SU-DHL-6 (cell line): ENCODE results near the gene CDK18.

Experiments
- H2AFZ ChIP-seq: fragments of 200-600 bp; sonication (generic); 2 replicates; pipeline ENCODE4 v1.6.1; 2014; ENCODE audit warnings: low read depth, mild to moderate bottlenecking, moderate library complexity, mixed read lengths, antibody characterized with exemption, low read length; ENCODE audit not compliant: severe bottlenecking
- H3F3A ChIP-seq: fragments of 200-600 bp; shearing (Covaris generic); 2 replicates; pipeline ENCODE4 v1.6.0; 2016; ENCODE audit warnings: antibody characterized with exemption, mild to moderate bottlenecking; ENCODE audit not compliant: insufficient read depth
- H3K27ac ChIP-seq: fragments of 200-600 bp; sonication (generic); 2 replicates; pipeline ENCODE4 v1.5.1; 2016; ENCODE audit warnings: low read depth, mild to moderate bottlenecking, low read length, moderate library complexity, mixed read lengths
- H3K27me3 ChIP-seq: fragments of 200-600 bp; sonication (generic), shearing (Covaris generic); 2 replicates; pipeline ENCODE4 v1.6.0; 2014; ENCODE audit warnings: mild to moderate bottlenecking, low read length
- H3K36me3 ChIP-seq: fragments of 200-600 bp; sonication (generic); 2 replicates; pipeline ENCODE4 v1.6.1; 2014; ENCODE audit warnings: mild to moderate bottlenecking, low read length, mixed read lengths
- H3K4me2 ChIP-seq: fragments of 300-600, 200-600 bp; shearing (Covaris generic), sonication (generic); 2 replicates; pipeline ENCODE4 v1.6.0; 2014; ENCODE audit warnings: low read length, low read depth, mild to moderate bottlenecking; ENCODE audit not compliant: poor library complexity, severe bottlenecking
- H3K4me3 ChIP-seq: fragments of 200-600 bp; sonication (generic); 2 replicates; pipeline ENCODE4 v1.5.1; 2014; ENCODE audit warnings: antibody characterized with exemption, low read length, mild to moderate bottlenecking, mixed read lengths; ENCODE audit not compliant: insufficient read depth, poor library complexity, severe bottlenecking
- H3K79me2 ChIP-seq: fragments of 200-600 bp; sonication (generic); 2 replicates; pipeline ENCODE4 v1.6.1; 2014; ENCODE audit warnings: mild to moderate bottlenecking, low read length, moderate library complexity; ENCODE audit not compliant: insufficient read depth
- H3K9ac ChIP-seq: fragments of 200-600 bp; sonication (generic); 2 replicates; pipeline ENCODE4 v1.7.0; 2014; ENCODE audit warnings: mild to moderate bottlenecking, low read length
- H3K9me2 ChIP-seq: fragments of 200-600 bp; sonication (generic); replicated peaks from 2 replicates; pipeline ENCODE4 v1.6.1; 2014; ENCODE audit warnings: low read length; ENCODE audit not compliant: insufficient read depth
- H3K9me3 ChIP-seq: fragments of 200-600 bp; sonication (generic); 2 replicates; pipeline ENCODE4 v1.6.1; 2014; ENCODE audit warnings: low read length, mixed read lengths; ENCODE audit not compliant: insufficient read depth
- H4K20me1 ChIP-seq: fragments of 200-600 bp; sonication (generic); 2 replicates; pipeline ENCODE4 v1.6.1; 2014; ENCODE audit warnings: low read depth, mild to moderate bottlenecking, antibody characterized with exemption, low read length, moderate library complexity, mixed read lengths
- EZH2phosphoT487 ChIP-seq: fragments of 200-600 bp; sonication (generic), shearing (Covaris generic); conservative IDR thresholded peaks from 2 replicates; pipeline ENCODE4 v1.6.1; 2018; ENCODE audit warnings: mild to moderate bottlenecking, antibody characterized with exemption, low read length, moderate library complexity, mixed read lengths
- TF ChIP-seq, protein P1 (sequence below): fragments of 200-600 bp; sonication (generic); IDR thresholded peaks from one replicate; pipeline ENCODE4 v1.5.1; 2017; ENCODE audit warnings: antibody characterized with exemption, mild to moderate bottlenecking, low read length, moderate library complexity; ENCODE audit not compliant: insufficient read depth, poor library complexity, severe bottlenecking

CDK18 gene

DNA sequence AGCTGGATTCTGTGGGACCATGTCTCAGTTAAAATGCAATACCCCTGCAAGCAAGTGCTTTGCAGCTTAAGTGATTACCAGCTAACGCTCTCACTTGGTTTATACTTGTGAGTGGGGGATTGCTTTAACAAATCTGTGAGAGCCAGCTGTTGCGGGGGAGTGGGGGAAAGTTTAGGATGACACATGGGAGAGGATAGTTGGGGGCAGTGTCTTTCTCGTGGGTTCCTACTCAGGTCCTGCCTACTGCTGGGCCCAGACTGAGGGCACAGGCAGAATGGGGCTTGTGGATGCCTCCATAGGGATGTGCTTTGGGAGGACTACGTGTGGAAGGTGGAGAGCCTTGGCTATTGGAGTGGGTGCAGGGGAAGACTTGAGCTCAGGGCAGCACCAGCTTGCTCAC lies 67.3 kb downstream of the CDK18 start:
- Histone ChIP-seq H4K20me1 (no peaks in the 10 kb centered on the region), H3K9me2 (no peaks in the 10 kb centered on the region), H3K4me3 (no peak overlapping the region), H3K27ac (no peak overlapping the region), H3K9ac (no peak overlapping the region), H3K27me3 (no peaks in the 10 kb centered on the region), H3K4me2 (no peak overlapping the region), H3F3A (no peaks in the 10 kb centered on the region), H3K9me3 (no peaks in the 10 kb centered on the region), H2AFZ (no peak overlapping the region), H3K79me2 (no peaks in the 10 kb centered on the region), H3K36me3 (no peaks in the 10 kb centered on the region)
- TF ChIP-seq, protein P1, sequence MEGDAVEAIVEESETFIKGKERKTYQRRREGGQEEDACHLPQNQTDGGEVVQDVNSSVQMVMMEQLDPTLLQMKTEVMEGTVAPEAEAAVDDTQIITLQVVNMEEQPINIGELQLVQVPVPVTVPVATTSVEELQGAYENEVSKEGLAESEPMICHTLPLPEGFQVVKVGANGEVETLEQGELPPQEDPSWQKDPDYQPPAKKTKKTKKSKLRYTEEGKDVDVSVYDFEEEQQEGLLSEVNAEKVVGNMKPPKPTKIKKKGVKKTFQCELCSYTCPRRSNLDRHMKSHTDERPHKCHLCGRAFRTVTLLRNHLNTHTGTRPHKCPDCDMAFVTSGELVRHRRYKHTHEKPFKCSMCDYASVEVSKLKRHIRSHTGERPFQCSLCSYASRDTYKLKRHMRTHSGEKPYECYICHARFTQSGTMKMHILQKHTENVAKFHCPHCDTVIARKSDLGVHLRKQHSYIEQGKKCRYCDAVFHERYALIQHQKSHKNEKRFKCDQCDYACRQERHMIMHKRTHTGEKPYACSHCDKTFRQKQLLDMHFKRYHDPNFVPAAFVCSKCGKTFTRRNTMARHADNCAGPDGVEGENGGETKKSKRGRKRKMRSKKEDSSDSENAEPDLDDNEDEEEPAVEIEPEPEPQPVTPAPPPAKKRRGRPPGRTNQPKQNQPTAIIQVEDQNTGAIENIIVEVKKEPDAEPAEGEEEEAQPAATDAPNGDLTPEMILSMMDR = no peak
- no peak for TF ChIP-seq EZH2phosphoT487

DNA sequence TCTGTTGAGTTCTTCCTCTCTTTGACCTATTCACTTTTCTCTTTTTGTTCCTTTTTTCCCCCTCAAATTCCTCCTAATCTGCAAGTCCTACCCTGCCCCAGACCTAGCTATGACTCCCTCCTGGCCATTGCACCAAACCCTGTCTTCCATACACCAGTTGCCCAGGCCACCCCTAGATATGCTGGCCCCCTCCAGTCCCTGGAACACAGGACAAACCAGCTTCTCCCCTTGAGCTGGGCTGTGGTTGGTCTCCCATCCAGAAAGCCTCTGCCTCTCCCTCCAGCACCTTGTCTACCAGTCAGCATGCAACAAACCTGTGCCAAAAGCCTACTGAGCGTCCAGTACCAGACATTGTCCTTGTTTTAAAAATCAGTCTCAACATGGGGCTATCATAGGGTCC lies 68.0 kb downstream of the CDK18 start:
- Histone ChIP-seq H2AFZ (no peak overlapping the region), H3K4me3 (no peak overlapping the region), H3K27me3 (no peaks in the 10 kb centered on the region), H3K27ac (no peak overlapping the region), H3K9me2 (no peaks in the 10 kb centered on the region), H3K4me2 (no peak overlapping the region), H4K20me1 (no peaks in the 10 kb centered on the region), H3F3A (no peaks in the 10 kb centered on the region), H3K9ac (no peak overlapping the region), H3K36me3 (no peaks in the 10 kb centered on the region), H3K79me2 (no peaks in the 10 kb centered on the region), H3K9me3 (no peaks in the 10 kb centered on the region)
- TF ChIP-seq, protein P1 = no peak
- TF ChIP-seq EZH2phosphoT487 = no peak

DNA sequence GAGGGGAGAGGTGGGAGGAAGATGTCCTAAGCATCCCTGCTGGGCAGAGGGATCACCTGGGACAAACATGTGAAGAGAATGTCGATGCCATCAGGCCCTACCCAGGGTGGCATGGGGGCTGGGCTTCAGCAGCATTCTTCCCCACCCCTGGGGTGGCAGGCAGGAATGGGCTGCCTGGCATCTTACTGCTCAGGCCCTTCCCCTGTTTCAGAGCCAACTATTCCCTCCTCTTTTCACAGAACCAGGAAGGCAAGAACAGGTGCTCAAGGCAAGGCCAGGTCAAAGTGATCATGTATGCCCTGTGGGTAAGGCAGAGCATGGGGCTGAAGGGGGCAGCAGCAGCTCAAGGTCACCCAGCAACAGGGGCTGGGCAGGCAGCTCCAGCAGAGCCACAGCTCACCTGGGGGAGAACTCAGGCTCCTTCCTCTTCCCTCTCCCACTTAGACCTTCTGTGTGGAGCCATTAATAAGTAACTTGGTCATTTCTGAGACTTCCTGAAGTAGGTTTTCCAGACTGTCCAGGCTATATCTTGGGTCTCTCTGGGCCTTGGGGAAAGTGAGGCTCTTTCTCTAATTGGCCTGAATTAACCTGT lies 70.9 kb downstream of the CDK18 start:
- Histone ChIP-seq H3K79me2 (no peaks in the 10 kb centered on the region), H3K9me3 (no peaks in the 10 kb centered on the region), H3K36me3 (no peaks in the 10 kb centered on the region), H3K27me3 (no peaks in the 10 kb centered on the region), H3F3A (no peaks in the 10 kb centered on the region), H3K4me2 (no peak overlapping the region), H3K27ac (no peak overlapping the region), H2AFZ (no peak overlapping the region), H3K9ac (no peak overlapping the region), H4K20me1 (no peaks in the 10 kb centered on the region), H3K9me2 (no peaks in the 10 kb centered on the region), H3K4me3 (no peak overlapping the region)
- TF ChIP-seq, protein P1 = no peak
- TF ChIP-seq EZH2phosphoT487 = no peak

DNA sequence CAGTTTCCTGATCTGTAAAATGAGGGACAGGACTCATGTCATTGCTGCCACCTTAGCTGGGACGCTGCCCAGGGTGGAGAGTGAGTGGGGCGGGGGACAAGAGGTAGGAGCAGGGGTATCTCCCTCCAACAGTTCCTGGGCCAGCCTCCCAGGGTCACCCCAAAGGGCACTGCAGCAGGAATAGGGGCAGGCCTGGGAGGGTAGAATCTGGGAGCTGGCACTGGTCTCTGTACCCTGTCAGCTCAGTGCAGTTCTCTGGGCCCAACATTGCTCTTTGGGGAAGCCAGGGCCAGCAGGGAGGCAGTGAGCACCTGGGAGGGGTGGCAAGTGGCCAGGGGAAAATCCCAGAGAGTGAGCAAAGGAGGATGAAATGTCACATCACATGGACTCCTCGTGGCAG lies 71.5 kb downstream of the CDK18 start:
- Histone ChIP-seq H3K9me2 (no peaks in the 10 kb centered on the region), H4K20me1 (no peaks in the 10 kb centered on the region), H3K4me2 (no peak overlapping the region), H2AFZ (no peak overlapping the region), H3K27ac (no peak overlapping the region), H3K27me3 (no peaks in the 10 kb centered on the region), H3K4me3 (no peak overlapping the region), H3K36me3 (no peaks in the 10 kb centered on the region), H3K9ac (no peak overlapping the region), H3K9me3 (no peaks in the 10 kb centered on the region), H3F3A (no peaks in the 10 kb centered on the region), H3K79me2 (no peaks in the 10 kb centered on the region)
- TF ChIP-seq EZH2phosphoT487 = no peak
- TF ChIP-seq, protein P1 = no peak
